GM12878 (cell line): ENCODE results near the gene CD101. TPM values are rescaled to one million over a fixed set of nuclear protein-coding genes. Genes with fewer than 3 reads are reported as not detected.

ENCODE experiments used
- ATAC-seq: fragments of 200-7000 bp; cut with Tn5 transposase; 3 replicates; pipeline ENCODE4 v1.9.1; 2020; ENCODE audit warnings: mild to moderate bottlenecking, moderate library complexity
- BruUV-seq: library from RNA; stranded (reverse); fragments of 400-500 nt; replicated peaks from 2 replicates; lab custom pipeline; 2021; lab: Mats Ljungman, UMichigan
- CTCF ChIA-PET: fragments of 300-600 bp; sonication (Branson Sonifier 250); formaldehyde crosslinking; extraction: SDS; loops from one replicate; lab custom pipeline; 2021; ENCODE audit warnings: inconsistent platforms; lab: Yijun Ruan, JAX
- POLR2A ChIA-PET: fragments of 350-600 bp; formaldehyde crosslinking; extraction: SDS; loops from one replicate; lab custom pipeline; 2021; ENCODE audit warnings: inconsistent platforms; lab: Charles Lee
- RAD21 ChIA-PET: fragments of 300-600 bp; sonication (Branson Sonifier 250); formaldehyde crosslinking; loops from one replicate; lab custom pipeline; 2023; ENCODE audit warnings: antibody characterized with exemption; ENCODE audit not compliant: unreplicated experiment; lab: Charles Lee
- SMC1A ChIA-PET: fragments of 300-600 bp; sonication (Branson Sonifier 250); formaldehyde crosslinking; loops from one replicate; lab custom pipeline; 2023; ENCODE audit not compliant: unreplicated experiment, uncharacterized antibody; lab: Charles Lee
- DNase-seq: peaks from one replicate; pipeline ENCODE4 v3.0.0-alpha.2; 2011; ENCODE audit warnings: low read depth, low spot score
- FAIRE-seq: peaks from 3 replicates; lab custom pipeline; 2011; peaks lifted over from hg19 to GRCh38; lab: Jason Lieb, UNC
- H2AFZ ChIP-seq: 2 replicates; pipeline ENCODE4 v1.6.0; 2011; ENCODE audit warnings: low read depth, low read length, control low read depth; ENCODE audit not compliant: control insufficient read depth
- H3K27ac ChIP-seq: 2 replicates; pipeline ENCODE4 v1.5.1; 2011; ENCODE audit warnings: control low read depth; ENCODE audit not compliant: control insufficient read depth, insufficient read depth
- H3K27me3 ChIP-seq, 2 experiments: replicated peaks in 1 of 2; 2 replicates each; pipeline versions ENCODE4 v1.6.0 to v1.6.1; 2011; ENCODE audit warnings: low read length in 1 of 2; ENCODE audit not compliant: control insufficient read depth in 2 of 2, insufficient read depth in 2 of 2
- H3K36me3 ChIP-seq, 2 experiments: 2 replicates each; pipeline ENCODE4 v1.5.1; 2011; ENCODE audit warnings: low read length in 1 of 2; ENCODE audit not compliant: control insufficient read depth in 2 of 2, insufficient read depth in 2 of 2
- H3K4me1 ChIP-seq: 2 replicates; pipeline ENCODE4 v1.6.1; 2011; ENCODE audit warnings: mild to moderate bottlenecking, low read length, moderate library complexity, mixed read lengths; ENCODE audit not compliant: control insufficient read depth, insufficient read depth
- H3K4me2 ChIP-seq: 2 replicates; pipeline ENCODE4 v1.6.0; 2011; ENCODE audit warnings: control low read depth; ENCODE audit not compliant: control insufficient read depth, insufficient read depth
- H3K4me3 ChIP-seq: fragments of 200-600 bp; sonication (generic); 2 replicates; pipeline ENCODE4 v1.5.1; 2016
- H3K79me2 ChIP-seq: 2 replicates; pipeline ENCODE4 v1.6.0; 2011; ENCODE audit warnings: low read length; ENCODE audit not compliant: control insufficient read depth, insufficient read depth
- H3K9ac ChIP-seq: 2 replicates; pipeline ENCODE4 v1.8.0; 2011; ENCODE audit warnings: low read length, control low read depth, mixed read lengths; ENCODE audit not compliant: control insufficient read depth, insufficient read depth
- H3K9me3 ChIP-seq: replicated peaks from 3 replicates; pipeline ENCODE4 v1.5.1; 2011; ENCODE audit warnings: mild to moderate bottlenecking, low read length; ENCODE audit not compliant: control insufficient read depth, insufficient read depth
- H4K20me1 ChIP-seq: 2 replicates; pipeline ENCODE4 v1.6.0; 2011; ENCODE audit not compliant: control insufficient read depth, insufficient read depth
- BCL3 ChIP-seq: IDR thresholded peaks from 2 replicates; pipeline ENCODE4 v1.6.1; 2011; ENCODE audit warnings: borderline replicate concordance, low read depth, mild to moderate bottlenecking, moderate library complexity, low read length; ENCODE audit not compliant: insufficient read depth, poor library complexity, severe bottlenecking
- CHD1 ChIP-seq: IDR thresholded peaks from 2 replicates; pipeline ENCODE4 v1.6.1; 2012; ENCODE audit warnings: low read depth, low read length, improper control_type of control experiment
- FOS ChIP-seq: IDR thresholded peaks from 3 replicates; pipeline ENCODE4 v1.6.1; 2011; ENCODE audit warnings: borderline replicate concordance; ENCODE audit not compliant: insufficient read length; ENCODE audit errors: extremely low read depth
- KAT2A ChIP-seq: conservative IDR thresholded peaks from 2 replicates; pipeline ENCODE4 v1.6.1; 2011; ENCODE audit warnings: low read depth, low read length; ENCODE audit not compliant: control insufficient read depth
- MTA3 ChIP-seq: IDR thresholded peaks from 2 replicates; pipeline ENCODE4 v1.6.1; 2012; ENCODE audit warnings: low read length, inconsistent platforms, borderline replicate concordance
- NFYB ChIP-seq: IDR thresholded peaks from 2 replicates; pipeline ENCODE4 v1.6.1; 2011; ENCODE audit warnings: low read depth, mild to moderate bottlenecking, low read length, improper control_type of control experiment, moderate library complexity; ENCODE audit not compliant: insufficient read depth
- RFX5 ChIP-seq: IDR thresholded peaks from 2 replicates; pipeline ENCODE4 v1.6.1; 2011; ENCODE audit warnings: low read depth, low read length, improper control_type of control experiment
- SMAD1 ChIP-seq: fragments of 450-650 bp; IDR thresholded peaks from 2 replicates; pipeline ENCODE4 v1.6.1; 2018; ENCODE audit warnings: mild to moderate bottlenecking, low read depth; ENCODE audit not compliant: partially characterized antibody
- SMC3 ChIP-seq: IDR thresholded peaks from 2 replicates; pipeline ENCODE4 v1.6.1; 2011; ENCODE audit warnings: low read length, improper control_type of control experiment, borderline replicate concordance
- STAT1 ChIP-seq: fragments of 450-650 bp; conservative IDR thresholded peaks from 2 replicates; pipeline ENCODE4 v1.6.1; 2014; ENCODE audit warnings: antibody characterized with exemption, mild to moderate bottlenecking
- WGBS: methylation state at CpG from one replicate; pipeline ENCODE4 v1.1.6; 2016; ENCODE audit warnings: low lambda C conversion rate; ENCODE audit not compliant: insufficient replicate concordance, insufficient coverage; ENCODE audit errors: missing lambda C conversion rate; 5-methylcytosine and 5-hydroxymethylcytosine counted together
- in situ Hi-C: fragments of 300-500 bp; cut with MboI; formaldehyde crosslinking; loops from 9 replicates; pipeline ENCODE4 v1.14.3; 2018; ENCODE audit warnings: mixed read lengths
- intact Hi-C: fragments of 100-400 bp; cut with micrococcal nuclease; formaldehyde crosslinking; loops from one replicate; pipeline ENCODE4 v1.14.2; 2022; ENCODE audit not compliant: unreplicated experiment
- polyA plus RNA-seq, 11 experiments: library from polyadenylated mRNA; depleted of rRNA in 4 of 11; unstranded in 6 of 11; stranded (reverse) in 5 of 11; fragments of >200 nt; fragmentation: Nextera tagmentation in 4 of 11; fragmentation: Illumina TruSeq in 1 of 11; extraction: Ambion mirVana in 4 of 11; extraction: Trizol in 1 of 11; gene quantifications; 1 replicate in 1 of 11; 2 replicates in 10 of 11; pipeline versions ENCODE4 v1.2.1 to v1.2.3, GENCODE V29; 2011 to 2016; ENCODE audit warnings: inconsistent platforms in 2 of 11, missing spikeins in 2 of 11, low read depth in 1 of 11
- total RNA-seq, 4 experiments: library from RNA; depleted of rRNA in 3 of 4; stranded (reverse); fragments of >200 nt in 3 of 4; fragmentation: Illumina TruSeq in 1 of 4; extraction: Trizol in 1 of 4; gene quantifications; 2 replicates each; pipeline versions ENCODE4 v1.2.1 to v1.2.3, GENCODE V29; 2013 to 2021
- TF ChIP-seq, protein P1 (sequence below): fragments of 450-650 bp; IDR thresholded peaks from 2 replicates; pipeline ENCODE4 v1.6.1; 2017; ENCODE audit warnings: mild to moderate bottlenecking, moderate library complexity

The CD101 gene
- total and polyA plus RNA-seq, 10 of the 15 experiments (the other 5 are each of a cell fraction or from before 2014, with no cell fraction given) = 0.56 to 7.9 (median 2.9) TPM

DNA sequence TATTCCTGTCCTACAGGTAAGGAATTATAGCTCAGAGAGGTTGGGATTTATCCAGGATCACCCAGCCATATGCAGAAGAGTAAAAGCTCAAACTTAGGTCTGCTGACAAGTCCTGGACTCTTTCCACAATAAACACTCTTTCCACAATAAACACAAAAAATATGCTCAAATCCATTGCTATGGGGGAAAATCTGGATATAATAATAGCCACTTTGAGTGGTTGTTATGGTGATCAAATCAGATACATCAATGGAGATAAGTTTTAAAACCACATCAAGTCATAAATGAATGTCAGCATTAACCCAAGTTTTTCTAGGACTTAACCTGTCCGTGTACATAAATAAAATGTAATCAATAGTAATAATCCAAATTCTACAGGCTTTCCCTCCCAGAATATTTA lies 36.2 kb downstream of the CD101 start:
- DNase-seq (no peak), ATAC-seq (no peak), FAIRE-seq (no peak)
- H3K79me2 ChIP-seq = no peaks in the 10 kb centered on the region
- SMC1A ChIA-PET = interaction anchor here (0.6 to 1.3 kb wide), 3 partner anchors 12 to 508 kb away, joined by 3 read pairs; no protein-coding TSS in a partner anchor
- no peak overlapping the region for H3K9ac ChIP-seq
- no peak overlapping the region for H3K4me3 ChIP-seq
- POLR2A ChIA-PET = interaction anchor here (0.9 kb wide), 1 partner anchor 15 kb away, joined by 3 read pairs; no protein-coding TSS in a partner anchor
- H3K9me3 ChIP-seq = no peaks in the 10 kb centered on the region
- no peaks in the 10 kb centered on the region for H3K4me1 ChIP-seq
- BruUV-seq = no TSS peak
- 33% methylated on average over 1 of the region's 1 CpG for WGBS
- RAD21 ChIA-PET = interaction anchor here (2.1 kb wide), 1 partner anchor 33 kb away, joined by 5 read pairs; no protein-coding TSS in a partner anchor
- in situ Hi-C loops (no loop called here), intact Hi-C loops (no loop called here)
- peaks cover 0 to 2% of the 10 kb centered on the region in 2 experiments; a peak in 1 of 4 replicates for H3K36me3 ChIP-seq
- H2AFZ ChIP-seq = no peak overlapping the region
- H3K27ac ChIP-seq = no peak overlapping the region
- H4K20me1 ChIP-seq = no peaks in the 10 kb centered on the region
- CTCF ChIA-PET = interaction anchor here (1.3 kb wide), 1 partner anchor 17 kb away, joined by 3 read pairs; no protein-coding TSS in a partner anchor
- no peak overlapping the region for H3K4me2 ChIP-seq
- H3K27me3 ChIP-seq = no peaks in the 10 kb centered on the region
- no peak for TF ChIP-seq SMC3

DNA sequence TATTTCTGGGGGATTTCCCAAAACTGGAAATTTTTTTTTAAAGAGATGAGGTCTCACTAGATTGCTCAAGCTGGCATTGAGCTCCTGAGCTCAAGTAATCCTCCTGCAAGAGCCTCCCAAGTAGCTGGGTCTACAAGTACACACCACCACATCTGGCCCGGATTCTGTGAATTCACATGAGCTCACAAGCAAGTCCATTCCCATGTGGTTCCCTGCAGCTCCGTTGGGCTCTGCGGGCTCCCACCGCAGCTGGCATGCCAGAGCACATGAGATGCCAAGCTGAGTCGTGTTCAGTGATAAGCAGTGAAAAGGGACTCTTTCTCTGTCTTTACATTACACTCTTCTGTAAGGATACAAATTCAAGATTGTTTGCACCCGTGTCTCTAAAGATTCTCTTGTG lies 36.7 kb downstream of the CD101 start:
- ATAC-seq = no peak
- intact Hi-C loops = no loop called here
- BruUV-seq = no TSS peak
- POLR2A ChIA-PET = interaction anchor here (0.9 kb wide), 1 partner anchor 14 kb away, joined by 3 read pairs; no protein-coding TSS in a partner anchor
- Histone ChIP-seq H3K27ac (no peak overlapping the region), H4K20me1 (no peaks in the 10 kb centered on the region), H3K9ac (no peak overlapping the region), H2AFZ (no peak overlapping the region), H3K4me1 (no peaks in the 10 kb centered on the region), H3K36me3 (peaks cover 0 to 2% of the 10 kb centered on the region in 2 experiments; a peak in 1 of 4 replicates), H3K4me2 (no peak overlapping the region), H3K4me3 (no peak overlapping the region), H3K79me2 (no peaks in the 10 kb centered on the region), H3K27me3 (no peaks in the 10 kb centered on the region), H3K9me3 (no peaks in the 10 kb centered on the region)
- FAIRE-seq = no peak
- in situ Hi-C loops = no loop called here
- 95% methylated on average over 6 of the region's 6 CpGs for WGBS
- RAD21 ChIA-PET = interaction anchor here (2.1 kb wide), 1 partner anchor 34 kb away, joined by 5 read pairs; no protein-coding TSS in a partner anchor
- SMC1A ChIA-PET = interaction anchor here (0.6 to 1.3 kb wide), 3 partner anchors 12 to 509 kb away, joined by 3 read pairs; no protein-coding TSS in a partner anchor
- CTCF ChIA-PET = interaction anchor here (1.3 kb wide), 1 partner anchor 17 kb away, joined by 3 read pairs; no protein-coding TSS in a partner anchor
- DNase-seq = no peak
- TF ChIP-seq FOS (no peak), SMAD1 (no peak), BCL3 (no peak), CHD1 (no peak), STAT1 (no peak), MTA3 (no peak), NFYB (no peak), RFX5 (no peak), KAT2A (no peak)
- TF ChIP-seq, protein P1, sequence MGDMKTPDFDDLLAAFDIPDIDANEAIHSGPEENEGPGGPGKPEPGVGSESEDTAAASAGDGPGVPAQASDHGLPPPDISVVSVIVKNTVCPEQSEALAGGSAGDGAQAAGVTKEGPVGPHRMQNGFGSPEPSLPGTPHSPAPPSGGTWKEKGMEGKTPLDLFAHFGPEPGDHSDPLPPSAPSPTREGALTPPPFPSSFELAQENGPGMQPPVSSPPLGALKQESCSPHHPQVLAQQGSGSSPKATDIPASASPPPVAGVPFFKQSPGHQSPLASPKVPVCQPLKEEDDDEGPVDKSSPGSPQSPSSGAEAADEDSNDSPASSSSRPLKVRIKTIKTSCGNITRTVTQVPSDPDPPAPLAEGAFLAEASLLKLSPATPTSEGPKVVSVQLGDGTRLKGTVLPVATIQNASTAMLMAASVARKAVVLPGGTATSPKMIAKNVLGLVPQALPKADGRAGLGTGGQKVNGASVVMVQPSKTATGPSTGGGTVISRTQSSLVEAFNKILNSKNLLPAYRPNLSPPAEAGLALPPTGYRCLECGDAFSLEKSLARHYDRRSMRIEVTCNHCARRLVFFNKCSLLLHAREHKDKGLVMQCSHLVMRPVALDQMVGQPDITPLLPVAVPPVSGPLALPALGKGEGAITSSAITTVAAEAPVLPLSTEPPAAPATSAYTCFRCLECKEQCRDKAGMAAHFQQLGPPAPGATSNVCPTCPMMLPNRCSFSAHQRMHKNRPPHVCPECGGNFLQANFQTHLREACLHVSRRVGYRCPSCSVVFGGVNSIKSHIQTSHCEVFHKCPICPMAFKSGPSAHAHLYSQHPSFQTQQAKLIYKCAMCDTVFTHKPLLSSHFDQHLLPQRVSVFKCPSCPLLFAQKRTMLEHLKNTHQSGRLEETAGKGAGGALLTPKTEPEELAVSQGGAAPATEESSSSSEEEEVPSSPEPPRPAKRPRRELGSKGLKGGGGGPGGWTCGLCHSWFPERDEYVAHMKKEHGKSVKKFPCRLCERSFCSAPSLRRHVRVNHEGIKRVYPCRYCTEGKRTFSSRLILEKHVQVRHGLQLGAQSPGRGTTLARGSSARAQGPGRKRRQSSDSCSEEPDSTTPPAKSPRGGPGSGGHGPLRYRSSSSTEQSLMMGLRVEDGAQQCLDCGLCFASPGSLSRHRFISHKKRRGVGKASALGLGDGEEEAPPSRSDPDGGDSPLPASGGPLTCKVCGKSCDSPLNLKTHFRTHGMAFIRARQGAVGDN = no peak
